8988T (cell line): ENCODE measurements around the gene COPG1.

Source experiments
- DNase-seq: peaks from one replicate; pipeline ENCODE4 v3.0.0; 2011

The COPG1 gene

DNA sequence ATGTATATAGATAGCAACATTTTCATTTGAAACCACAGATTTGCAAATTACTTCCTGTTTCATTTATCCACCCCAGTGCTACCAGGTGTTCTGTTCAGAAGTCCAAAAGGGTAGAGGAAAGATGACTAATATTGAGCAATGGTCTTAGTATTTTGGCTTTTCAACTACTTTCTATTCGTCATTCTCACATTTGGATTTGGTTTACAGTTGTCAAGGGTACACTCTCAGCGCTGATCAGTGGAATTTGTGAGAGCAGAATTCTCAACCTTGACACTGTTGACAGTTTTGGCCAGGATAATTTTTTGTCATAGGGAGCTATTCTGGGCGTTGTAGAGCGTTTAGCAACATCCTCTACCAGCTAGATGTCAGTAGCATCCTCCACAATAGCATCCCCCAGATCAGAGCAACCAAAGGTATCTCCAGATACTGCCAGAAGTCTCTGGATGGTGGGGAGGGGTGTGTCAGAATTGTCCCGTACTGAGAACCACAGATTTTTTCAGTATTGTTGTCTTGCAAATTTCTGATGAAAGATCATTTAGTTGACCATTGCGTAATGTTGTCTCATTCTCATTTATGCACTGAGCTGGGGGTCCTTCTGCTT lies 33.4 kb downstream of the COPG1 start:
- DNase-seq = no peak

DNA sequence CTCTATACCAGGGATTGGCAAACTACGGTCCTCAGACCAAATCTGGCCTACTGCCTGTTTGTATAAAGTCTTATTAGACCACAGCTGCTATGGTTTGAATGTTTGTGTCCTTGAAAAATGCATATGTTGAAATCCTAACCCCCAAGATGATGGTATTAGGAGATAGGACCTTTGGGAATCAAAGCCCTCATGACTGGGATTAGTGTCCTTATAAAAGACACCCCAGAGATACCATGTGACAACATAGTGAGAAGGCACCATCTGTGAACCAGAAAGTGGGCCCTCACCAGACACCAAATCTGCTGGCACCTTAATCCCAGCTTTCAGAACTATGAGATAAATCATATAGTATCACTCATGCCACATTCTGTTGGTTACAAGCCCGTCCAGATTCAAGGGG lies 36.7 kb downstream of the COPG1 start:
- DNase-seq = no peak

DNA sequence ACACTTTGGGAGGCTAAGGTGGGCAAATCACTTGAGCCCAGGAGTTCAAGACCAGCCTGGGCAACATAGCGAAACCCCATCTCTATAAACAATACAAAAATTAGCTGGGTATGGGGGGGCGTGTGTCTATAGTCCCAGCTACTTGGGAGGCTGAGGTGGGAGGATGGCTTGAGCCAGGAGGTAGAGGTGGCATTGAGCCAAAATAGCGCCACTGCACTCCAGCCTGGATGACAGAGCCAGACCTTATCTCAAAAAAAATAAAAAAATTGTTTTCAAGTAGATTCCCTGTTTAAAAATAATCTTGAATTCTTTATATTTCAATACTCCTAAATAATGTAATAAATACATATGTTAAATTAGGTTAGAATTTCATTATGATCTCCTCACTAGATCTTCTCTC lies 39.0 kb downstream of the COPG1 start:
- DNase-seq = no peak

DNA sequence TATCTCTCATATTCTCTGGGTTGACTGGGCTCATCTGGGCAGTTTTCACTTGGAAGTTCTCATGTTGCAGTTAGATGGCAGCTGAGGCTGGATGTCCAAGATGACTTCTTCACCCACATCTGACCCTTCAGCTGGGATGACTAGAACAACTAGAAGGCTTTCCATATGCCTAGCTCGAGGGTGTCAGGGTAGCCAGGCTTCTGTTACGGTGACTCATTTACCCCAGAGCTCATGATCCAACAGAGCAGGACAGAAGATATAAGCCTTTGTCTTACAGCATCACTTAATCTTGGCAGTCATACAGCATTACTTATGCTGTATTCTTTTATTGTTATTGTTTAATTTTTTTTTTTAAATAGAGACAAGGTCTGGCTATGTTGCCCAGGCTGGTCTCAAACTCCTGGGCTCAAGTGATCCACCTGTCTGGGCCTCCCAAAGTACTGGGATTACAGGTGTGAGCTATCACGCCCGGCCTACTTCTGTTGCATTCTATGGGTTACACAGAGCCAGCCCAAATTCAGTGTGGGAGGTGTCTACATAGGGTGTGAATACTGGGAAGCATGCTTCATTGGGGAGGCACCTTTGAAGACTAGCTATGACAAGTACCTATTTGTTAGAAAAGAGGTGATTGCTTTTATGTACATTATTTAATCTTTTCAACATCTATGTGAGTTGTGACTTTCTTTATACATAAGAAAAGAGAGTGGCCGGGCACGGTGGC lies 40.0 kb downstream of the COPG1 start:
- DNase-seq = no peak

DNA sequence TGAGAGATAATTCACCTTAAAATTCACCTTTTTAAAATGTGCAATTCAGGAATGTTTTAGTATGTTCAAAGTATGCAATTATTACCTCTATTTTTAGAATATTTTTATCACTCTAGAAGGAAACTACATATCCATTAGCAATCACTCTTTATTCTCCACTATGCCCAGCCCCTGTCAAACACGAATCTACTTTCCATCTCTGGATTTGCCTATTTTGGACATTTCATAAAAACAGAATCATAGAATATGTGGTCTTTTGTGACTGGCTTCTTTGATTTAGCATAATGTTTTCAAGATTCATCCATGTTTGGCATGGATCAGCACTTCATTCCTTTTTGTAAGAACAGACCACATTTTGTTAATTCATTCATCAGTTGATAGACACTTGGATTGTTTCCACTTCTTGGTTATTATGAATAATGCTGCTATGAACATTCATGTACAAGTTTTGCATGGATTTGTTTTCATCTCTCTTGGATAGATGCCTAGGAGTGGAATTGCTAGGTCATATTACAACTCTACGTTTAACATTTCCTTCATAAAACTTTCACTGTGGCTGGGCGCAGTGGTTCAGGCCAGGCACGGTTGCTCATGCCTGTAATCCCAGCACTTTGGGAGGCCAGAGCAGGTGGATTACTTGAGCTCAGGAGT lies 42.0 kb downstream of the COPG1 start:
- no peak for DNase-seq

DNA sequence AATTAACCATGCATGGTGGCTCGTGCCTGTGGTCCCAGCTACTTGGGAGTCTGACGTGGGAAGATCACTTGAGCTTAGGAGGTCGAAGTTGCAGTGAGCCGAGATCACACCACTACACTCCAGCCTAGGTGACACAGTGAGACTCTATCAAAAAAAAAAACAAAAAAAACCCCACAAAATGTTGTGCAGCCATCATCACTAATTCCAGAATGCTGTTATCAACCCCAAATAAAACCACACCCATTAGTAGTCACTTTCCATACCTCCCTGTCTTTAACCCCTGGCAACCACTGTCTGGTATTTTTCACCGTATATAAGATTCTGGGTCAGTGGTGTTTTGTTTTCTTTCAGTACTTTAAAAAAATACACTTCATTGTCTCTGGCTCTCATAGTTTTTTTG lies 45.9 kb downstream of the COPG1 start:
- DNase-seq = no peak

DNA sequence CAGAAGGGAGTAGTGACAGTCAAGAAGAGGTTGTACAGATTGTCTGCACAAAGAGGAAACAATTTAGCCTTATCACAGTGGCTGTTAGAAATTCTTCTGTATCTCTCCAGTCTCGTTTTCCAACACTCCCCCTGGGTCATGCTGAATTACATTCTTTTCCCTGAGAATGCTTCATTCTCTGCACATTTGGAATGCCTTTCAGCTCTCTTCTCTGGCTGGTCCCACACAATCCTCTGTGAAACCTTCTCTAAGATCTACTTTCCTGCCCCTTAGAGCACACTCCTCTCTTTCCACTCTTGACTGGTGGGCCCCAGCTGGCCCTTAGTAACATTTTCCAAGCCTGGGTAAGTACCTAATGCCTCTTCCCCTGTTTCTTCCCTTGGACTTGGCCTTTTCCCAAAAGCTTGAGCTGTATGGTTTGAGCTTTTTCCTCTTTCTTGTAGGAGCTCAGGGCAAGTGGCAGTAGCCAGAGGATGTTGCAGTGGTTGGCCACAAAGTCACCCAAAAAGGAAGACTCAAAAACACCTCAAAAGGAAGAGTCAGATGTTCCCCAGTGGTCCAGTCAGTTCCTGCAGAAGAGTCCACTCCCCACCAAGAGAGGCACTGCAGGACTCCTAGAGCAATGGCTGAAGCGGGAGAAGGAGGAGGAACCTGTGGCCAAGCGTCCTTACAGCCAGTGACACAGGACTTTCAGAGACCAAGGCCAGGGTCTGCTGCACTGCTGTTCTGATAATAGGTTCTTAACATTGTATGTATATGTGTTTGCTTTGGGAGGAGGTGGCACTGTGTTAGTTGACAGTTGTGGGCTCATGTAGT lies 54.9 kb downstream of the COPG1 start:
- DNase-seq = no peak

DNA sequence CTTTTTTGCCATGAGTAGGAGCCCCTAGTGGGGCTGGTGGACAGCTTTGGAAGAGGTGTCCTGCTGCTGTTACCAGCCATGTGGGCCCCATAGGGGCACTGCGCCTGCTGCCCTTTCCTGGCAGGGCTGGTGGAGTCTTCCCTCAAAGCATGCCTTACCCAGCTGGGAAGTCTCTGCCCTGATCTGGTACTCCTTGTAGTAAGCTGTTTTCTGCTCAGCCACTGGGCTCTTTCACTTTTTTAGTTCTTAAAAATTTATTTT lies 55.5 kb downstream of the COPG1 start:
- no peak for DNase-seq

DNA sequence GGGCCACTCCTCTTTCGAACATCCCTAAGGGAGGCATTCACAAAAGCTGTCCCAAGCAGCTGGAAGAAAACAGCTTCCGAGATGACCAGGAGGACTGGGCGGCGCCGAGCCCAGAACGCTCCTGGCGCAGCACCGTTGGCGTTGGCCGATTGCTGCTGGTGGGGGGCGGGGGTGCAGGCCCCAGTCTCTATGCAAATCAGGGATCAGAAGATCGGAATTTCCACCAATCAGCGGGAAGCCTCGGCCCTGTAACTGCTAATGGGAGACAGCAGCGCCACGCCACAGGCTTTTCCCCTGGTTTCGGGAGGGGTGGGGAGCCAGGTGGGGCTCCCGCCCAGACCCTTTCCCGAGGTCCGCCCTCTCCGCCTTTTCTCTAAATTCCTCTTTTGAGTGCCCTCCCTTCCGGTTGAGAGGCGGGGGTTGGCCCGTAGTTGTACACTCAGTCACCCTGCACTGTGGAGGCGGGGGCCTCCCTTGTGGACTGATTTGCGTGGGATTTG lies 56.2 kb downstream of the COPG1 start:
- DNase-seq = no peak

DNA sequence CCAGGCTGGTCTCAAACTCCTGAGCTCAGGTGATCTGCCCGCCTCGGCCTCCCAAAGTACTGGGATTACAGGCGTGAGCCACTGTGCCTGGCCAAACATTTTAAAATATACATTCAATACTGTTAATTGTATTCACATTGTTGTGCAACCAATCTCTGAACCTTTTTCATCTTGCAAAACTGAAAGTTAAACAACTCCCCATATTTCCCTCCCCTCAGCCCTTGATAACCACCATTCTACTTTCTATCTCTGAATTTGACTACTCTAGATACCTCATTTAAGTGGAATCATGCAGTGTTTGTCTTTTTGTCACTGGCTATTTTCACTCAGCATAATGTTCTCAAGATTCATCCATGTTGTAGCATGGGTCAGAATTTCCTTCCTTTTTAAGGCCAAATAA lies 59.2 kb downstream of the COPG1 start:
- DNase-seq = no peak

DNA sequence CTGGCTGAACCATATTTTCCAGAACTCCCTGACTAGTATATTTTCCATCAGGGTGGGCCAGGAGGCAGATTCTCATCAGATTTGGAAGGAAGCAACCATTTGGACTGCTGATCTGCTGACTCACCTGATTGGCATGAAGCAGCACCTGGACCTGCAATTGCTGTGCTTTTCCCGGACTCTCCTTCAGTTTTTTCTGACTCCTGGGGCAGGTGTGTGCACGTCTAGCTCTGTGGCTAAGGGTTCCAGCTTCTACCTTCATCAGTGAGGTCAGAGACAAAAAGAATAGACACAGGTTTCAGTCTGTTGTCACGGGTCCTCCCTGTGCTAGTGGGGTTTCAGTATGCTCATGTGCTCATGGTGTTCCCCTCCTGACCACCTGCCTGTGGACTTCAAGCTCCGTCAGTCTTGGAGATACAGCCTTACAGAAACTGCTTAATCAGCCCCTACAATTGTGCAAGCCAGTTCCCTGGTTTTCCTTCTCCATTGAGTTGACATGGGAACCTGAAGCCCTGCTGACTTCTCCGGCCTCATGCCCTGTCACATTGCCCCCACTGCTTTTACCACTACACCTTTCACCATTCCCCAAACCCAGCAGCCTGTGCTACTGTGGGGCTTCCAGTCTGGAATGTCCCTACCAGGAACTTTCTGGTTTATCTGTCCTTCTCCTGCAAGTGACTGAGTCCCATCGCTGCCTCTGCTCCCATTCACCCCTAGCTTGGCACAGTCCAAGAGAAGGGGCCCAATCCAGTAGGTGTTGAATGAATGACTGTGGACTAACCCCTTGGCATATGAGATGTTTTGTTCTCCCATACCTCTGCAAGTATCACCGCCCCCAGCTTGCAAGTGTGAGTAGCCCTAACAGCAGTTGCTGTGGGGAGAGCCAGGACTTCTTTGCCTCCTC lies 61.0 kb downstream of the COPG1 start:
- no peak for DNase-seq

DNA sequence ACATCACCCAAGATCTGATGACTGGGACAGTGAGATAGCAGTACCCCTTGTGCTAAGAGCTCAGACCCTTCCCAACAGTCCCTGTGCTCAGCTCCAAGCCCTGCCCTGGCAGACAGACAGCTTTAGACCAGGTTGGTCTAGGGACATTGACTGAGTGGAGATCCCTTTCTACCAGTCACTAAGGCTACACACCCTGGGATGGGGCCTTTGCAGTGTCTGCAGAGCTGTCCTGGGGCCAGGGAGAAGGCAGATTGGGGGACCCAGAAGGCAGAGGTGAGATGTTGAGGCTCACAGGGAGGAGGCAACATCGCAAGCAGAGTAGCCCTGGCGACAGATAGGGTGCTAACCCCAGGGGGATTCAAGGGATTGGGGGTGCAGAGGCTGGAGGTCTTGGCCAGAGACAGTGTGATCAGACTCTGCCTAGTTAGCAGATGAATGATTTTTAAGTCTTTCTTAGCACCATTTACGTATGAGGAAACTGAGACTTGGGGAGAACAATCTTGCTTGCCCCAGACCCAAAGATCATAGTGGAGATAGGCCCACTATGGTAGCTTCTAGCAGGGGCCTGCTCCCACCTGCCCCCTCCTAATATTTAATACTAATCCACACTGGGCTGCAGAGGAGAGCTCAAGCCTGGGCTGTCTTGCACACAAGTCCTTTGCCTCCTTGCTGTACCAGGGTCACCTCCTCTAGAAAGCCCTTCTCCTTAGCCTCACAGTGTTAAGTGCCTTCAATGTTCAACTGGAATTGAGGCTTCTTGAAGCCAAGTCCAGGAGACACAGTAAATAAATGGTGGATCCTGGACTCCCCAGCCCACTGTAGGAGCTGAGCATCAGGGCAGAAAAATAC lies 61.9 kb downstream of the COPG1 start:
- no peak for DNase-seq

DNA sequence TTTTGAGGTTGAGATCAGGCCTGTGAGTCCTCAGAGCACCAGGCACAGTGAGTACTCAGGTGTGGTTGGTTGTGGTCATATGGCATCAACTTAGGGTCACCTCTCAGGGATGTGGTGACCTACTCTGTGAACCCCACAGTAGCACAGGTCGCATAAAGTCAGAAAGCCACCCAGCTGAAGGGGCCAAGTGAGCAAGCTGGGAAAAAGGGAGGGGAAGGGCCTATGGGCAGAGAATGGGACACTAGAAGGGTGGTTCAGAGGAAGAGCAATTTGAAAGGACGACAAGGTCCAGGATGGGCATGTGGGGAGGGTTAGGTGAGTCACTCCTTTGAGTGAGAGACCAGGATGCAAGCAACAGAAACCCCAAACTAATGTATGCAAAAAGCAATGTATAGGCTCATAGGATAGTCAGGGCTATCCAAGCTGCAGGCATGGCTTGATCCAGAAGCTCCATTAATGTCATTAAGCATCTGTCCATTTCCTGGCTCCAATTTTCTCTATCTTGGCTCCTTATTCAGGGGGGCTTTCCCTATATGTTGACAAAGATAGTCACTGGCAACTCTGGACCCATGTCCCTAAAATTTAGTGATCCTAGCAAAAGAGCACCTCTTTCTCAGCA lies 62.7 kb downstream of the COPG1 start:
- DNase-seq = no peak

DNA sequence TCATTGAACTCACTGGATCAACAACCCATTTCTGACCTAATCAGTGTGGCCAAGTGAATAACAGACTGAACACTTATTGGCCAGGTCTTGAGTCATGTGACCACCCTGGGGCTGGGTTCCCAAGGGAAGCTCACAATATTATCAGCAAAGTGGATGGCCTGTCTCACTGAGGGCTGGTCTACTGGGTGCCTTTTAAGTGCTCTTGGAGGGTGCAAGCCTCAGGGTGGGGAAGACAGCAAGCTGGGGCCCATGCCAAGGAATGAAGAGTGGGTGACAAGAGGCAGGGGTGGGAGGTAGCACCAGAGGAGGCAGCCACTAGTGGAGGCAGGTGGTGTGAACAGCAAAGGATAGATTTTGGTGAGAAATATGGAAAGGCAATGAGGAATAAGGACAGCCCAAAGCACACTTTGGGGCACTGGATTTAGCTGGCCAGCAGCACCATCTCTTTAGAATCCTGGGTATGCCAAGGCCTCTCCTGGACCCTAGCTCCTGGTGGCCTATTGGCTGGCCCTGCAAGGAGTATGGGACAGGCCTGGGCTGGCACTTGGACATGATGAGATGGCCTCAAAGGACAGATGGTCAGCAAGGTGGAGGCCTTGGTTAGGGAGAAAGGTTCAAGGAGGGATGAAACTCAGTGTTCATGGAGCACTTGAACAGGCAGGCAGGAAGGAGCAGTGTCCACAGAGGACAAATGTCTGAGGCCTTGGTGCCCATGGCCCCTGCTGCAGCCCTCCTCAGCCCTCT lies 63.4 kb downstream of the COPG1 start:
- no peak for DNase-seq

DNA sequence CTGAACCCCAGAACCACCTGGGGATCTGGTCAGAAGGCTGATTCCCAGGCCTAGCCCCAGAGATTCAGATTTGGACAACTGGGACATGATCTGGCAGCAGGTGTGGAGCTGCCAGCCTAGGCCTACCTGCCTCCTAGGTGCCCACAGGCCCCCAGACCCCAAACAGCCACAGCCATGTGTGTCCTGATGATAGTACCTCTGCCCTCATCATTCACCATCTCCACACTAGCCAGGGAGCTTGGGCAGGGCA lies 63.9 kb downstream of the COPG1 start:
- DNase-seq = no peak

DNA sequence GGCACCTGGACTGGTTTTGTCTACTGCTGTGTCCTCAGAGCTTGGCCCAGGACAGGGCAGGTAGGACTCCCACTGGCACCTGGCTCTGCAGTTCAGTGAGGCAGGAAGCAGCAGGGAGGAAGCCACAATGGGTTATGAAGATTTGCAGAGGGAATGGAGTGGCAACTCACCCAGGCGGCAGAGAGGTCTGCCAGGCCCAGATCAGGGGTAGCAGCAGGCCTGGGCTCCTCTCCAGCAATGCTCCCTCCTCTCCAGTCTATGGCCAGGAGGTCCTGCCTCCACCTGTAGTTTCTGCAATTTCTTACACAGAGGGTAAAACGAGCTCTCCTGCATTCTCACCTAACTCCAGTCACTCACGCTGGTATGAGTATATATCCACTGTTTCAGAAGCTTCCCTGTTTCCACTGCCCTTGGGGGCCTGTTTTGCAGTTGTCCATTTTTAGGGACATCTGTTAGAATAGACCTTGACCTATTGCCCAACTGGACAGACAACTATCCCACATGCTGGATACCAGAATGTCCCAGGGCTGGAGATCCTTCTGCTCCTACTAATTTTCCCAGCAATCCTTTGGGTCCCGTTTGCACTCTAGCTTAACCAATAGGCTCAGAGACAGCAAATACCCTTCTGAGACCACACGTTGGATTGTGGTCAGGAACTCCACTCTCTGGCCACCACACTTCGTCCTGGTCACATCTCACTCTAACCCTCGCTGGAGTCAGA lies 64.4 kb downstream of the COPG1 start:
- no peak for DNase-seq

DNA sequence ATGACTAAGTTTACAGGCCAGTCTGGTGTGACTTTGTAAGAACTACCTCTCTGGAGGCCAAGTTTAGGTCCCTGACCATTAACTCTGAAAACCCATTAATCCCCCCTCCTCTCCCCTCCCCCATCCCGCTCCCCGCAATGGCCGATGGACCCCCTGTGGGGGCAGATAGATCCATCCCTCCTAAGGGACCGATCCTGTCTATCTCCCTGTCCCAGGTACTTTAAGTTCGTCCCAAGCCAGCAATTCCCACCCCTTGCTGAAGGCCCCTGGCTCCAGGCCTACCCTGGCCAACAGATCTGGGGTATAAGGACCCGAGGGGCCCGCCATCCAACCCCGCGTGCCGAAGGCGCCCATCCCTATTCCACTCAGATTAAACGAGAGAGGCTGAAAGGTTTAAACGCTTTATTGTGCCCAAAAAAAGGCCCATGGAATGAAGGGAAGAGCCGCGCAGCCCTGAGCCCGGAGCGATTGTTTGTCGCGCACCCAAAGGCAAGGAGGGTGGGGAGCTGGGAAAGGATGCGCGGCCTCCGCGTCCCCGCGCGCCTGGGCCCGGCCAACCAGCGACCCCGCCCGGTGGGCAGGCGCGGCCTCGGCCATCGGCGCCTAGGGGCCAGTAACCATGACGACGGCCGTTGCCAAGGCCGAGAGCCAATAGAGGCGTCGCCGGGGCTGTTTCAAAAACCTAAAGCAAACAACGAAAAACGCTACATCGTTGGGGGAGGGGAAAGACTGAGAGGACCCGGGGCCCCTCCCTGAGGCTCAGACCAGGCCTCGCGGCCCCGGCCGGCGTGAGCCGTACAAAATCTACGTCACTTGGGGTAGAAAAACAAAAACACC lies 65.2 kb downstream of the COPG1 start:
- peak; percentile 90 for DNase-seq

DNA sequence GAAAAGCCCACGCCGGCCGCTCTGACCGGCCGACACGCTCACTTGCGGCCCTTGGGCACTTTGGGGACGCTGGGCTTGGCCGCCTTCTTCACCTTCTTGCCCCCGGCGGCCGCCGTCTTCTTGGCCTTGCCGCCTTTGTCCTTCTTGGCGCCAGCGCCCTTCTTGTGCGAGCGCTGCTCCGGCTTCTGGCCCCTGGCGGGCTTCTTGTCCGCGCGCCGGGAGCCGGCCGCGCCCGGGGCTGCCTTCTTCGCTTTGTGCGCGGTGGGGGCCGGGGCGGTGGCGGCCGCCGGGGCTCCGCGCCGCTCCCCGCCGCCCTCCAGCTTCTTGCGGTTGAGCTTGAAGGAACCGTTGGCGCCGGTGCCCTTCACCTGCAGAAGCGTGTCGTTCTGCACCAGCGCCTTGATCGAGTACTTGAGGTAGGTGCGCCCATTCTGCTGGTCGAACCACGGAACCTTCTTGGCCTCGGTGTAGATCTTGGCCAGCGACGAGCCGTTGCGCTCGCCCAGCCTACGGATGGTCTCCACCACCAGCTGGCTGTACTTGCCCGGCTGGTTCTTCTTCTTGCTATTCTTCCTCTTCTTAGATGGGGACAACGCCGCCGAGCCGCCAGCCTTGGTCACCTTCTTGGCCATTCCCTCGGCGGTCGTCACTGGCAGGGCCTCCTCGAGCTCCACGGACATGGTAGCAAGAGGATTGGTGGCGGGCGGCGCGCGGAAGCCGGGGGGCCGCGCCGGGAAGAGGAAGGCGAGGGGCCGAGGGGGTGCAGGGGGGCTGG lies 66.0 kb downstream of the COPG1 start:
- DNase-seq = no peak

DNA sequence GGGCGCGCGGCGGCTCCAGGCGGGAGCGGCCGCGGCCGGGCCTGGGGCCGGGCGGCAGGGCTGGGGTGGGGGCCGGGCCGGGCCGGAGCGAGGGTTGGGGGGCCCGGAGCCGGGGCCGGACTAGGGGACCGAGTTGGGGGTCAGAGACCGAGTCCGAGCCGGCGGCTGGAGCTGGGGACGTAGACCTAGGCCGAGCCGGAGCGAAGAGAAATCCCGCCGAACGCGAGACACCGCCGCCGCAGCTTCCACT lies 66.5 kb downstream of the COPG1 start:
- DNase-seq = no peak
